ELR (cell line): ENCODE data around the gene EML5.
A peak's percentile ranks its signal among the peaks of the same experiment; 100 is the strongest.
"Not testable (repeated sequence)": the region's sequence is repeated elsewhere in the genome, so short reads cannot be mapped to it uniquely, and the experiment has no call there.

Experiments
- DNase-seq: peaks from one replicate; pipeline ENCODE4 v3.0.0-alpha.2; 2015; ENCODE audit warnings: low read depth

The EML5 gene

GRCh38 chr14:88792473-88793258, at the start of gene EML5:
TSS of gene EML5 (minus strand) at chr14:88792953. CDS start at chr14:88792503, 450 bp downstream.
- DNase-seq = peak; percentile 71

GRCh38 chr14:88842414-88842813, 49.7 kb upstream of the EML5 start:
- DNase-seq = no peak

- peak; percentile 63 for DNase-seq
Observed at GRCh38 chr14:88841741-88842140, 49.0 kb upstream of the EML5 start.

- DNase-seq = no peak
Observed at GRCh38 chr14:88840926-88841325, 48.2 kb upstream of the EML5 start.

- DNase-seq = no peak
Observed at GRCh38 chr14:88838015-88838414, 45.3 kb upstream of the EML5 start.

- DNase-seq = no peak
Observed at GRCh38 chr14:88837495-88837894, 44.7 kb upstream of the EML5 start.

GRCh38 chr14:88835661-88836060, 42.9 kb upstream of the EML5 start:
- DNase-seq = no peak

- DNase-seq = peak; percentile 69
Observed at GRCh38 chr14:88834883-88835431, 42.2 kb upstream of the EML5 start.

- DNase-seq = peak; percentile 73
Observed at GRCh38 chr14:88831284-88831683, 38.5 kb upstream of the EML5 start.

GRCh38 chr14:88829685-88830302, 37.0 kb upstream of the EML5 start:
- no peak for DNase-seq

- DNase-seq = no peak
Observed at GRCh38 chr14:88829188-88829587, 36.4 kb upstream of the EML5 start.

- DNase-seq = no peak
Observed at GRCh38 chr14:88825503-88825902, 32.8 kb upstream of the EML5 start.

GRCh38 chr14:88825078-88825458, 32.3 kb upstream of the EML5 start:
- DNase-seq = peak; percentile 52

- DNase-seq = peak; percentile 93
Observed at GRCh38 chr14:88824314-88825077, 31.7 kb upstream of the EML5 start, which contains the start of gene TTC8. TSS of gene TTC8 (plus strand) at chr14:88824651. CDS start at chr14:88824708, 57 bp downstream.

GRCh38 chr14:88823968-88824313, 31.2 kb upstream of the EML5 start:
- no peak for DNase-seq

- no peak for DNase-seq
Observed at GRCh38 chr14:88821888-88822287, 29.1 kb upstream of the EML5 start.

- no peak for DNase-seq
Observed at GRCh38 chr14:88821378-88821777, 28.6 kb upstream of the EML5 start.

GRCh38 chr14:88819674-88820073, 26.9 kb upstream of the EML5 start:
- DNase-seq = not testable (repeated sequence)

GRCh38 chr14:88818018-88818417, 25.3 kb upstream of the EML5 start:
- DNase-seq = no peak

- no peak for DNase-seq
Observed at GRCh38 chr14:88815980-88816379, 23.2 kb upstream of the EML5 start.

- no peak for DNase-seq
Observed at GRCh38 chr14:88808359-88808758, 15.6 kb upstream of the EML5 start.

- DNase-seq = no peak
Observed at GRCh38 chr14:88804477-88804876, 11.7 kb upstream of the EML5 start.

- DNase-seq = peak; percentile 41
Observed at GRCh38 chr14:88804035-88804434, 11.3 kb upstream of the EML5 start.
